Measurements from ENCODE around the gene CNTN5.

CNTN5 gene

DNA sequence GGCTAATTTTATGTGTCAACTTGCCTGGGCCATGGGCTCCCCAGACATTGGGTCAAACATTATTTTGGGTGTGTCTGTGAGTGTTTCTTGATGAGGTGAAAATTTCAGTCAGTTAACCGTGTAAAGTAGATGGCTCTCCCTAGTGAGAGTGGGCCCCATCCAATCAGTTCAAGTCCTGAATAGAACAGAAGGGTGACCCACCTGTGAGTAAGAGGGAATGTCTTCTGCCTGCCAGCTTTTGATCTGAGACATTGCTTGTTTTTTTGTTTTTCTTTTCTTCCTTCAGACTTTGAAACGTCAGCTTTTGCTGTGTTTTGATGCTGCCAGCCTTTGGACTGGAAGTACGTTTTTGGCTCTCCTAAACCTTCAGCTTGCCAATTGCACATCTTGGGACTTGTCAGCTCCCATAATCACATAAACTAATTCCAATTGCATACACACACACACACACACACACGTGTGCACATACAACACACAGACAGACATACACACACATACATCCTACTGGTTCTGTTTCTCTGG, 300.1 kb downstream of the CNTN5 start:
- TF ChIP-seq, protein P1, sequence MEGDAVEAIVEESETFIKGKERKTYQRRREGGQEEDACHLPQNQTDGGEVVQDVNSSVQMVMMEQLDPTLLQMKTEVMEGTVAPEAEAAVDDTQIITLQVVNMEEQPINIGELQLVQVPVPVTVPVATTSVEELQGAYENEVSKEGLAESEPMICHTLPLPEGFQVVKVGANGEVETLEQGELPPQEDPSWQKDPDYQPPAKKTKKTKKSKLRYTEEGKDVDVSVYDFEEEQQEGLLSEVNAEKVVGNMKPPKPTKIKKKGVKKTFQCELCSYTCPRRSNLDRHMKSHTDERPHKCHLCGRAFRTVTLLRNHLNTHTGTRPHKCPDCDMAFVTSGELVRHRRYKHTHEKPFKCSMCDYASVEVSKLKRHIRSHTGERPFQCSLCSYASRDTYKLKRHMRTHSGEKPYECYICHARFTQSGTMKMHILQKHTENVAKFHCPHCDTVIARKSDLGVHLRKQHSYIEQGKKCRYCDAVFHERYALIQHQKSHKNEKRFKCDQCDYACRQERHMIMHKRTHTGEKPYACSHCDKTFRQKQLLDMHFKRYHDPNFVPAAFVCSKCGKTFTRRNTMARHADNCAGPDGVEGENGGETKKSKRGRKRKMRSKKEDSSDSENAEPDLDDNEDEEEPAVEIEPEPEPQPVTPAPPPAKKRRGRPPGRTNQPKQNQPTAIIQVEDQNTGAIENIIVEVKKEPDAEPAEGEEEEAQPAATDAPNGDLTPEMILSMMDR (IDR thresholded peaks at IDR 0.05) = no peak

DNA sequence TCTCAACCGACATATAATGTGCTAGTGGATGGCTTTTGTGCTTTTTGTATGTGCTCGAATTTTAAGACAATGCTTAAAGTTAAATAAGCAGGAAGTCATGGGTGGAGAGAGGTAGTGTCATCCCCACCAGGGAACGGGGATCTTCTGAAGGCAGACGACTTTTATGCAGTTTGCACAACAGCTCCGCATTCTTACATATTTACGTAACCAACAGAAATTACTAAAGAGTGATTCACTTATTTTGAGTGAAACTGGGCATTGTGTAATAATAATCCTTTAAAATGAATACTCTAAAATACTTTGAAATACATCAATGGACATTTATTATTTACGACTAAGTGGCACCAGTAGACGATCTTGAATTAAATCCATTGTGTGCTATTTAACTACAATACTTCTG, 305.1 kb downstream of the CNTN5 start:
- TF ChIP-seq, protein P1 (IDR thresholded peaks at IDR 0.05) = no peak

DNA sequence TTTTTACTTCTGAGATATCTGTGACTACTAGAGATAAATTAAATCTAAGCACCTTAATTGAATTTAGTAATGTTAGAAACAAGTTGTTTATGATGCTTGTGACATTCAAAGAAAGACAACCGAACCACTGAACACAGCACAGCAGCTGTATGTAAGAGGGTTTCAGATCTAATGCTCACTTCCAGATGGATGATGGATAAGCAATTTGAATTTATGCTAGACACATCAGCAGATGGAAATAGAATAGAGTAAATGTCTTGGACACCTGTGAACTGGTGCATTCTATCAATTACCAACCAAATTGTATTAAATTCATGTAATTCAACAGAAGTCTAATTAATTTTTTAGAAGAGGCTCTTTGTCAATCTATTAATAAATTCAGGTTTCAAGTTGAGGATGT, 306.3 kb downstream of the CNTN5 start:
- TF ChIP-seq, protein P1 (IDR thresholded peaks at IDR 0.05) = no peak

DNA sequence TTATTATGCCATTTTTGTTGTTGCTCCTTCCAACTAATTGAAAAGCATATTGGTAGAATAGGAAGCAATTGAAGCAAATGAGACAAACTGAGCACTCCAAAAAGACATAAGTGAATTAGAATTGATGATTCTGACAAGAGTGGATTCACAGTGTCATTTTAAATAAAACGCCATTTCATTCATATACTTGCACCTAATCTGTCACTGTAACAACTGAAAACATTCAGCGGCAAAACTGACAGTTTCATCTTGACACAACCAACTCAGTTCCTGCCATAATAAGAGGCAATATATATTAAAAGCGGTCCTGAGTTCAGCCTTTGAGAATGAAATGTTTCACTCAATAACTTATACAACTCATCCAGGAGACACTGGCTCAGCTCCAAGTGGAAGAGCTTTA, 306.8 kb downstream of the CNTN5 start:
- TF ChIP-seq, protein P1 (IDR thresholded peaks at IDR 0.05) = no peak

DNA sequence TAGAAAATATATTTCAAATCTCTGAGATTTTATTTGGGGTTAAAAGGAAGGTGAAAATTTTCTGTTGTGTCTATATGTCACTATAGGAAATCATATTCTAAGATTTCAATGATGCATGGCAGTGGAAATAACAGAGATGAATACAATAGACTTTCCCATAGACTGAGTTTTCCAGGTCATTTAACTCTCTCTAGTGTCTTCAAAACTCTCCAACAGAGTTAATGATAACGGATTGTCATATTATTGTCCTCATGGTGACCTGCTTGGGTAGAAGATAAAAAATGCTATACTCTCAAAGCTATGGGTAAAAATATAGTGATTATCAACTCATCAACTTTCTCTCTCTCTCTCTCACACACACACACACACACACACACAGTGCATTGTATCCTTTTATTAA, 312.9 kb downstream of the CNTN5 start:
- TF ChIP-seq, protein P1 (IDR thresholded peaks at IDR 0.05) = no peak

DNA sequence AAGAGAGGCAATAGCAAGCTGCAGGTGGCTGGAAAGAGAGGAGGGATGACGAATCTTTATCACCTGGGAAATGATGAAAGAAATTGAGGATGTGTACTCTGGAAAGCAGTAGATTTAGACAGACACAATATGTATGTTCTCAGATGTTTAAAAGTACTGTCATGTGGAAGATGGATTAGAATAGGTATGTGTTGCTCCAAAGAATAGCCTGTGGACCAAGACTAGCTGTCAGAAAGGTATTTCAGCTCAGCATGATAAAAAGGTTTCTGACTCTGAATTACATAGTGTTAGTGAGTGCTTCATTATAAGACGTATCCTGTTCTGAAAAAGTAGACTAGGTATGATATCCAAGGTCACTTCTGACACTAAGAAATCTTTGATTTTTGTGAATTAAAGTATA, 322.4 kb downstream of the CNTN5 start:
- TF ChIP-seq, protein P1 (IDR thresholded peaks at IDR 0.05) = no peak

DNA sequence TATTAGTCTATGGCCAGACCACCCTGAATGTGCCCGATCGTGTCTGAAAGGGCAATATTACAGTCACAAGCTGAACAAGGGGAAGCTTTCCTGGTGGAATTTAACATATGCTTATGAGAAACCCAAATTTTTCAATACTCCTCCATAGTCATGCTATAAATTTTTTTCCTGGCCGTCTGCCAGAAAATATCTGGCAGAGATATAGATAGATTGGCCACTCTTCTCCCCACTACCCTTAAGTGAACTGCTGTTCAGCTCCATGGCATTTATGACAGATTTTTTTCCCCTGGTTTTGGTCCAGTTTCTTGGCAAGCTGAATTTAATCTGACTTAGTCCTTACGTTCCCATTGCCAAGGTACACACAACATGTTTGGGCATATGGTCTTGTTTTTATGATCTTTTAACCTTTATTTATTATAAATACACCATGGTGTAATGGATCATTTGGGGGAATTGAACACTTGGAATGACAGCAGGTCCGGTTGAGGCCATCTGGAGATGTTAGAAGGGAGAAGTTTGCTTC, 328.5 kb downstream of the CNTN5 start:
- TF ChIP-seq, protein P1 (IDR thresholded peaks at IDR 0.05) = no peak

DNA sequence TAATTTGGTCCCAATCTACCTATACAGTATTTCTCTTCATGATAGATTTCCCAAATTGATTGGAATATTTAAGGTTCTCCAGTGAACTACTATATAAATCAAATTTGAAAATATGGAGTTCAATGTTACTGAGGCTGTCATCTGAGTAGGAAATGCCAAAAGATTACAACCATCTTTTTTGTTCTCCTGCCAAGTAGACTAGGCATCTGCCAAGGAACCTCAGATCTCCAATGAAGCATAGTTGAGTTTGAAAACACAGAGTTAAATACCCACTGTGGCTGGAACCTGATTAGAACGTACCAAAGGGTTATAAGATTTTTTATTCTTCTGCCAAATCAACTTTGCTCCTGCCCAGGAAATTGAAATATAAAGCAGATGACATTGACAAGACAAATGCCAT, 330.9 kb downstream of the CNTN5 start:
- TF ChIP-seq, protein P1 (IDR thresholded peaks at IDR 0.05) = no peak
